Central memory CD4-positive, alpha-beta T cell (primary cell): Measurements from ENCODE around the gene TCF7L2.

Source experiments
- DNase-seq: peaks from one replicate; pipeline ENCODE4 v3.0.0; 2022

TCF7L2 gene

DNA sequence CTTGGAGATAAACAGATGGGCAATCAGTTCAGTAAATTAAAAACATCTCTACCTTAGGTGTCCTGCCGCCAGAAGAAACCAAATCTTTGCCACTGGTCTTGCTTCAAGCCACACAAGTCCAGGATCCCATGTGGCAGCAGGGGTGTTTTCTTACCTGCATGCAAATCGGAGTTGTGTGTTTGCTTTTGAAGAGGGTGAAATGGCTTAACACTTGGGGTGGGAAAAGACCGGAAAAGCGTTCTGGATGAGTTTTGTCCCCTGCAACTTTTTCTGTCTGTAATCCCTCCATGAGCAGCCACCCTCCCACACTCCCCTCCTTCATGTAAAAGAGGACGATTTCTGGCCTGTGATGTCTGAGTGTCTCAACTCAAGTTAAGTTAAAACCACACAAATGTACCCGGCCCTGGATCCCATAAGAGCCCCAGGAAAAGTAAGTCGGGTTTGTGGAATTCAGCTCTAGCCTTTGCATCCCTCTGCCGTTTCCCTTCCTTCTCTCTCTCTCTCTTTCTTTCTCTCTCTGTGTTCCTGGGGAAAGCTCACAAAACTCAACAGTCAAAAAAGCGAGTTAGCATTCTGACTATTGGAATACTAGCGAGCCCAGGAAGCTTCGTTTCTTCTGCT lies 178.5 kb downstream of the TCF7L2 start:
- no peak for DNase-seq

DNA sequence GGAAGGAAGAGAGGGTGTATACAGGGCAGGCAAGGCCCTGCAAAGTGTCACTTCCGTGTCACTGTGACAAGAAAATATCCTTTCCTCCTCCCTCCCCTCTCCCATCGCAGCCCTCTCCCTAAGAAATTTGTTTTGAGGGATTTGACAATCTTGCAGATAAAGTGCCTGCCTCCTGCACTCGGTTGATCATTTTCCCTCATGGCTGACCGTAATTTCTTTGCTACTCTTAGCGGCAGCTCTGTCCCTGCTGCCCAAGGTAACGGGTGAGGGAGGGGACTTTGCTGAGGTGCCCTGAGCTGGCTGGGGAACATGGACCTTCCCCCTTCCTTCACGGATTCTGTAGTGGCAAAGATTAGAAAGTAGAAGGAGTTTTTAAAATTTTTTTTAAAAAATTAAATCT lies 179.1 kb downstream of the TCF7L2 start:
- DNase-seq: no peak

DNA sequence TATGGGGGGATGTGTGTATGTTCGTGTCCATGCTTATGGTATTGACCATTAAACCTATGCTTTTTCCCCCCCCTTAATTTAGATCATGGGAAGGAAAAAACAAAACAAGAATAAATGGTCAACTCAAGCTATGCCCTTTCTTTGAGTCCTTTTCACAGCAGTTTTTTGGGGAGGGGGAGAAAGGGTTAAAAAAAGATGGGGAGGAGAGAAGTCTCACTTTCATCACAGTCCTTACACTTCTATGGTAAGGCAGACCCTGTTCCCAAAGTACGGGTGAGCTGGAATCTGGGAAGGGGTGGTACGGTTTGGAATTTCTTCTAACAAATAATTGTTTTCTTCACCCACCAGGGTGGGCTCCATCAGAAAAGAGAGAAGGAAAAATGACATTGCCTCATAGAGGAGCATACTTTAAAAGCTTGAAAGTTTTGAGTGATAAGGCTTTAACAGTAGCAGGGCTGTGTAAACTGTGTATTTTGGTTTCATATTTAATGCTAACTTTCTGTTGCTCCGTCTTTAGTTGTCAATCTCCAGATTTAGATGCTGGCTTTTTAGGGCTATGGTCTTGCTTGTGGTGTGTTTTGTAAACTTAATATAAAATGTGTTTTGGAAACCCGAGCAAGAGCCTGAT lies 180.1 kb downstream of the TCF7L2 start:
- DNase-seq: no peak

DNA sequence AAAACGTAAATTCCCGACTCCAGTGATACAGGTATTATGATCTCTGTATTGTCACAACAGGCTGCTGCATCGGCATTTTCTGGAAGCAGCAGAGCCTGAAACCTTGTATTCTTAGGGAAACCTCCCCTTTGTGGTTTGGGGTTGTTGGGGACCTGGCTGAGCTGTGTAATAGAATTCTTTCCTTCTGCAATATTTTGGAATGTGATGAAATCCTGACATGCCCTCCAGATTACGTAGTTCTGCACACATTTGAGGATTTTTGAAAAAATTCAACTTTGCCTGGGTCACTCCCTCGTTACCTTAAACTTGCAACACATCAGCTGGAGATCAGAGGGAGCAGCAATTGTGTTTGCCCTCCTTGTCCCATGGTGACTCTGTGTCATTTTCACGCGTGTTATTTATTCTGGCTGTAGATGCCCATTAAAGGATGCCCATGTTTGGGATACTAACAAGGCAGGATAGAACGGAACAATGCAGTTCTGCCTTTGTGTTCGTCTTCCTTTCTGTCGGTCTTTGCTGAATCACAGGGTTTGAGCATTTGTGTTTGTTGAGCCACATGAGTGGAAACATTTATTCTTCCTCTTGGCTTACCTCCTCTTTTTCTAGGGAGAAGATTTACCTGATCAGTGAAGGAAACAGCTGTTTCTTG lies 181.7 kb downstream of the TCF7L2 start:
- DNase-seq: no peak

DNA sequence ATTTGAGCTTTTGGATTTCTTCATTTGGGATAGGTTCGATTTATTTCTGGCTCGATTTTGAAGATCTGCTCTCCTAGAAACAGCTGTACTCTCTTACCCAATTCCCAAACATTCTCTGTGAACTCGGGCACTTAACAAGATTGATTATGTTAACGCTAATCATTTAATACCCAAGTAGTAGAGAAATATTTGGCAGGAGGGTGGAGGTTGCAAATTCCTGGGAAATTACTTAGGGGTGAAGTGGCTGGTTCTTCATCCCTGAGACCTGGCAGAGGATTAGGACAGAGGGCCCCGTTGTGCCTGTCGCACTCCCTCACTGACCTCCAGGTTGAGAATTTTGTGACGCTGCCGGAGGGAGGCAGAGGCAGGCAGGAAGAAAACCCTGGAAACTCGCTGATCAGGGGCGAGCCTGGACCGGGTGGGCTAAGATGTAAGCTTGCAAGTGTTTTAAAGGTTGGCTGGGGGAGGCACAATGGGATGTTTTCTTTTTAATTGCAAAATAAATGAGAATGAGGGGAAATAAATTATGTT lies 182.6 kb downstream of the TCF7L2 start:
- no peak for DNase-seq

DNA sequence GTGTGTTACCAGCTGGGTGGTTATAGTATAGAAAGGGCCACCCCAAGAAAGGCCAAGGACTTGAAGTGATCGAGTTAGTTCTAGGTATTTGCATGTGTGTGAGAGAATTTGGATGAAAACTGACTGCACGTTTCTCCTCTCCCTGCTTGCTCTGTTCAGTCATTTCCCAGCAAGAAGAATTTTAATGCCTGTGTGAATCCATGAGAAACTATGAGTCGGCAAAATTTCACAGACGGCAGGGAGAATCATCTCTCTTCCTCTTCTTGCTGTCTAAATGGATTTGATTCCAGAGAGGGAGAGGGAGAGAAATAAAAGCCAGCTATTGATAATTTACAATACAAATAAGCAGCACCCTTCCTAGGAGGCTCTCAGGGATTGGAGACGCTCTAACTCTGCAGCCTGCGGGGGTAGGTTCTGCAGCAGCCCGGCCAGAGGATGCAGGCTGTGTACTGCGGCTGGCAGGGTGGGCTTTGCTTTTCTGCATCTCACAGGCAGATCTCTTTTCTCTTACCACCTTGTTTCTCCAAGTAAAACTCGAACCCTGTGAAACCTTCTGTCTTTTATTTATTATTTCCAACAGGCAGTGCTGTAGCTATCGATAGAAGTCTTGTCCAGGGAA lies 183.6 kb downstream of the TCF7L2 start:
- no peak for DNase-seq

DNA sequence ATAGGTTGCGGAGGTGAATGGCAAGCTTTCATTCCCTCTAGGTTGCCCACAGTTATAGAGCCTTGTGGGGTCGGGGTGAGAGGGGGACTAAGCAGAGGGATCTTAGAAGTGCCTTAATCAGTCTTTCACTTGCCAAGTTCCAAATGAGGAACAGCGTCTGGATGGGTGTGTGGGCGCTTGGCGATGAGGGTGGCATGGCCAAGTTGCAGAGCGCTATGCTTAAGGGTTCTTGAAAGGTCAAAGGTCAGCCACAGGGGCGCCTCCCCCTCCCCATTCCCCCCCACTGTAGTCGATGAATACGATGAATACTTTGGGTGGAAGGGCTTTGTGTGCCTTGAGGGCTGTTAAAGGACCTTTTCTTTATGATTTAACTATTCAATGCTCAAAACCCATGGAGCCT lies 185.0 kb downstream of the TCF7L2 start:
- no peak for DNase-seq

DNA sequence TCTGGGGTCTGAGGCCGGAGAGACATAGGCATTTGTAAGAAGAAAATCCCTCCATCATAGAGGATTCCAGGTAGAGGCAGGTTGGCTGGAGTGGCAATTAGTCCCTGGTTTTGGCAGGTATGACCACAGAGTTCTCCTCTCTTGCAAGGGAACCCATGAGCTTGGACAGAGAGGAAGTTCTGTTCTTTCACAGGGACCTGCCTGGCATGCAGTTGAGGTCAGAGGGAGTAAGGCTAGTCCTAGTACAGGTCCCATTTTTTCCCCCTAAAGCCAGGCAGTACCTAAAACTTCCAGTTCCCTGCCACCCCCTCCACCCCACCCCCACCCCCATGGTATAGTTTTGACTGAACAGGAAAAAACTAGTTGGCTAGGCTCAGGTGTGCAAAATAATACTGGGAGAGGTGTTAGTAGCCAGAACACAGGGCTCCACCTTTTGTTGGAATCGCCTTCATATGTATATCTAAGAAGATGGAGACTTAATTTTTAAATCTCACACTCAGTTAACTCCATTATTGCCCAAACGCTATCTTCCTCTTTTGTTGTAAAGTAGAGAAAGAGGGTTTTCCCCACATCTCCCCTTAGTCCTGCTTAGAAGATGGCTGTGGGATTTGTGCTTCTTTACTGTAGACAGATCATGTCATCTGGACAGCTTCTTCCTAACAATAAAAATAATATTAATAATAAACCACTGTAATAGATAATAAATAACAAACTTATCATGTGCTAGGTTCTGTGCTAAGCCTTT lies 188.1 kb downstream of the TCF7L2 start:
- DNase-seq: no peak

DNA sequence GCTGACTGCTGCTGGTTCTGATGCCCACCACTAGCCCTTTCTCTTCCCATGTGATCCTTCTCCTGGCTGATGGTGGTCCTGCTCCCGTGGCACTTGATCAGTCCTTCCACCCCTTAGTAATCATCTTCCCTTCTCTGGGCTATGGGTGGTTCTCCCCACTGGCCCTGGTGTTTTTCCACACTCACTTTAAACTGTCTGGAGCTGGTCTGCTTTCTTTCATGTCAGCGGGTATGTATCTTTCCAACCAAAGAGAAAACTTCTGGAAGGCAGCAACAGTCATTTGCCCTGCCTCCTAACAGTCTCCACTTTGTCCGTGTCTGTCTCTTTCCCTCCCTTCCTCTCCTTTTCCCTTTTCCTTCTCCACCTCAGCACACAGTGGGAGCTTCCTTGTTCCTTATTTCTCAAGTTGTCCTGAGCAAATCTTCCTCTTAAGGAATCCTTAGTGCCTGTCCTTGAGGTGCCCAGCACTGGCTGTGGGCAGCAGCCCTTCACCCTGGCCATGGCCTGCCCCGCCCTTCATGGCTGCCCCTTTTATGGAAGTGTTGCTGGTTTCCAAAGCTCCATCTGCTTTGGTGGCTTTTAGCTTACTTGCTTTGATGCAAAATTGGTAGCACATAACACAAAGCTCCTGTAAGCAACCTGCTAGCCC lies 189.0 kb downstream of the TCF7L2 start:
- no peak for DNase-seq

DNA sequence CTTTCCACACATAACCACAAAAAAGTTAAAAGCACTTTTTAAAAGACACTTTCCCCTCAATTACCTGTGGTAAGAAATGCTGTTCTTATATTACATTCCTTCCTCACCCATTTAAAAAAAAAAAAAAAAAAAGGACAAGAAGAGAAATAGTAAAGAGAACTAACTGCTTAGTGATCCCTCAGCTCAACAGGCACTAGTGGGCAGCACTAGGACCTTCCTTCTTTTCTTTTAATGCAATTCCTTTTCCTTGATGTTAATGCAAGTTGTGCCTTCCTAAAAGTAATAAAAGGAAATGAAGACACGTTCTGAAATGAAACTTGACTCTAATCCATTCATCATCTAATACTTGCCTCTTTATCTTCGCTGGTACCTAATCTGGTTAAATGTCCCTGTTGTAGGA lies 189.7 kb downstream of the TCF7L2 start:
- no peak for DNase-seq

DNA sequence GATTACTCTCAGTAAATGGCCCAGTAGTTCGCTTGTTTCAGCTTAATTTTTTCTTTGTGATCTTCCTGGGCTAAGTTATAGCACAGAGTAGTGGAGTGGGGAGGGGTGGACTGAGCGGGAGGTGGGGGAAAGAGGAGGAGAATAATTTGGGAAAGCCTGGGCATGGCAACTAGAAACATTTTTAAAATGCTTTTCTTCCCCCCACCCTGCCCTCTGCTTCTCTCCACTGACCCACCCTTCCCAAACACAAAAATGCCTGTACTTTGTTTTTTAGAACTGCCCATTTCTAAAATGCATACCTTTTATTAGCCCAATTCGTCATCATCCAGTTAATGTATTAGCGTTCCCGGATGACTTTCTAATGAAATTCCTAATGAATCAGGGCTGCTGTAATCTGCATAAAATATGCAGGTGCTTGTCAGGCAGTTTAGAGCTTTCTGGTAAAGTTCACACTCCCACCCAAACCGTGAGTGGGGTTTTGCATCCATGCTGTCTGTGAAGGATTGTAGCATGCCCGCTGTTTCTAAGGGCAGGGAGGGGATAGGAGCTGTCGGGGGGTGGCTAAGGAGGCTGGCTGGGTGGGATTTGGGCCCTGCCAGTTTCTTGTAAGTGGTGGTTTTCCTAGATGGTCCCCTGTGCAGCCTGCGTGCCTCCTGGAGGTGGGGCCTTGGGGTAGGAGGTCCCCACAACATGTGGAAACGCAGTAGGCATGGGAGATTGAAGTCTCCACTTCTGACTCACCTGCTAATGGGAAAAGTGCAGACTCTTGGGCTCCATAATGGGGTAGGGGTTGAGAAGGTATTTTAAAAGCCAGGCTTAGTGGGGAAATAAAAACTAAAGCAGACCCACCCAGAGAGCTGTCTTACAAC lies 190.3 kb downstream of the TCF7L2 start:
- no peak for DNase-seq

DNA sequence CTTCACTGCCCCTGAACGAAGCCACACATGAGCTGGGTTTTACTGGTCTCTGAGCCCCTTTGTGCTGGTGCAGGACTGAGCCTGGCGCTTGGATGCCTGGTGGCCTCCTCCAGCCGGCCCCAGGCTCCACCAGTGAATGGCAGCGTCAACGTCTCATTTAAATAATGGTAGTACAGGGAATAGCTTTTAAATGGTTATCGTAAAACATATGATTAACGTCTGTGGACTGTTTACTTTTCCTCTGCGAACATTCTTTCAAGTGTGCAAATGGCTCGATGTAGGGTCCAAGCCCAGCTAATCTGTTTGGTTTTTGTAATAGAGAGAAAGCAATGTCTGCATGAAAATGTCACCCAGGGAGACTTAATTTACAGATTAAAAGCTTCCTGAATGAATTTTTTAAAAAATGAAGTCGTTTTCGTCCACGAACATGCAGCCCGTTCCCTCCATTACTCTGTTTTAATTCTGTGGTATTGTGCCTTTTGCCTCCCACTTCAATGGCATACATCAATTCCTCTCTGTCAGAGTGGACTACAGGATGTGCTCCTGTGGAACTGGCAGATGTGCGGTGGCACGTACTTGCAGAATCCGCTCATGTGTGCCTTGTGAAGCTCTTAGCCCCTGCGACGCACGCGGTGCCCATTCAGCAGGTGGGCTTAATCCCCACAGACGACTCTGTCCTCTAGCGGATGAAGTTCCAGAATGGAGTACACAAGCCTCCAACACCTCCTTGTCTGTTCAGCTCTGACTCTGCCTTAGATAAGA lies 192.7 kb downstream of the TCF7L2 start:
- no peak for DNase-seq

DNA sequence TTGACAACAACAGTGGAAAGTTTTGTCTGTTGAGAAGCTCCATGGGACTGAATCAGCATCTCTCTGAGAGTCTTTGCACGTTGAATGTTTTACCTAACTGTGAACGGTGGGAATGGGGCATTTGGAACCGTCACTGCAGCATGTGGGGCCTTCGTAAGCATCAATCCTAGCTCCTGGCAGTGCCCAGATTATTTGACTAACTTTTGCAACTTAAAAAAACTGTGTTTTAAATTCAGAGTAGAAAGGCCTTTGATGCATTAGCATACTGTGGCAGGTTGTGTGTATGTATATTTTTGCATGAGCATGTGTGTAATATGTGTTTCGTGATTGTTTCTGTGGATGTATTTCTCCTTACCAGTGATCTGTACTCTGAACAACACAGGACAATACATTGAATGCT lies 194.5 kb downstream of the TCF7L2 start:
- no peak for DNase-seq

DNA sequence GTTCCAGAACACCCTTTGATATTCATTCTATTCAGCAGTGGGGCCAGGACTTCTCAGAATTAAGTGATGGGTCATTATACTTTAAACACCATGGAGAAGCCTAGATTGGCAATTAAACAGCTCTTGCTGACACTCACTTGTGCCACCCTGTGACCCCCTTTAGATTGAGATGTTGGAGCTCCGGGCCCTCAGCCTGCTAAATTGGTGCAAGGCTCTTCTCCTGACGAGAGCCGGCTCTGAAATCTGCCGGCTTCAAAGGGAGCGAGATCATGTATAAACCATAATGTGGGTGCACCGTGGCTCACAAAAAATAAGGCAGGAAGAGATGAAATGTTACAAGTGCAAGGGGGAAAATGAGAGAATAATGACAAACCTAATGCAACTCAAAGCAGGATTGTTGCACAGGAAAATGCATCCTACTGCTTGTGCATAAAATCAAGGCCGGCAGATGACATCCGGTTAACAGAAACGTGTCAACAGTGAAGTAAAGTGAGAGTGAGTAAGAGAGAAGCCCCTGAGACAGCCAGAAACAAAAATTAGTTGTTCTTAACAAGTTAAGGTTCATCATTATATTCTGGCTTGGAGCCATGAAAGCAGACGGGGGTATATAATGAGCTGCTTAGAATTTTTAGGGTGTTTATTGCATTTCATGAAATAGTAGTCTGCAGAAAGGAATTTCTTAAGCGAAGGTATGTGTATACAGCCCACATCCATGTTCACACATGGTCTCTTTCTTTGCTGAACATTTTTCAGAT lies 198.2 kb downstream of the TCF7L2 start:
- DNase-seq: no peak

DNA sequence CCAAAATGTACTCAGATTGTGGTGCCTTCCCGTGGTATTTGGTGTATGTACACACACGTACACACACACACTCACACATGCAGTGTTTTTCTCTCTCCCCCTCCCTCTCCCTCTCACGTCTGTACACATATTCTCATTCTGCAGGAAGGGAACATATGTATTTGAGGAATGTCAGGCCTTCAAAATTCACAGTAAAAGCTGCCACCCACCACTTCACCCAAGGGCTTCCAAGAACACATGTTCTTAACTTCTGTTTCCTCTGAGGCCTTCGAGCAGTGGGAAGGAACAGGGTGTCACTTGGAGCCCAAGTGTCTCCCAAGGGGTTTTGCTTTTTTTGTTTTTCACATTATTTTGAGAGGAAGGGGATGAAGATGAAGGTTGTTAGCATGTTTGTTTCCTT lies 198.9 kb downstream of the TCF7L2 start:
- no peak for DNase-seq

DNA sequence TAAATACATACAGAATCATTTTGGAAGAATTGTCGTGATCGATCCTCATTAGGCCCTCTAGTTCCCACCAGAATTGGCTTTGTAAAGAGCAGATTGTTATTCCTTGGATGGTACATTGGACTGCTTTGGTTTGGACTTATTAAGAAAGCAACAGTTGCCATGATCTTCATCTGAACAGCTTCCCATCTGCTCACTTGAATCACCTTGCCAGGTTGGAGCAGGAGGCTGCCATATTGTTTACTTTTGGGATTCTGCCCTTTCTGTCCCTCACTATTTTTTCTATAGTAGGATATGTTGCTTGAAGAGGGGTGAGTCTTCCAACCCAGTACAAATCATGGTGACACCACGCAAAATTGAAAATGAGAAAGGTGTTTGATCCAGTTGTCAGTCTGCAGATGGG lies 199.6 kb downstream of the TCF7L2 start:
- DNase-seq: no peak

DNA sequence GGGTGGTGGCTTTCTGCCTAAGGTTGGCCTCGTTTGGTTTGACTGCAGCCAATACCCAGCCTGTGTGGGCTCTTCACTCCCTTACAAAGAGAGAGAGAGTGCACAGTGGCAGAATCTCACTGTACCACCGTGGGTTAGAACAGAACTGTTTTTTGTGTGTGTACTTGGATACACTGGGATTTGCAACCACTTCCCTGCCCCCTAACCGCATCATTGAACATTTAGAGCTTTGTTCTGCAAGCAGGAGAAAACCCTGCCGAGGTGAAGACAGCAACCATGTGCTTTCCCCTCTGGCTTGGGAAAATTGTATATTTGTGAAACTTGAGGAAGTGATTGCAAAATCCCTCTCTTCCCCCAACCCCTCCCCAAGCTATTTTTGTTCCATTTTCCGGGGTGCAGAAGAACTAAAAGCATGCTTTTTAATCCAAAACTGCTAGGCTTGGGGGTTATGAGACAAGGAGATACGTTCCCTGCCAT lies 201.2 kb downstream of the TCF7L2 start:
- DNase-seq: no peak

DNA sequence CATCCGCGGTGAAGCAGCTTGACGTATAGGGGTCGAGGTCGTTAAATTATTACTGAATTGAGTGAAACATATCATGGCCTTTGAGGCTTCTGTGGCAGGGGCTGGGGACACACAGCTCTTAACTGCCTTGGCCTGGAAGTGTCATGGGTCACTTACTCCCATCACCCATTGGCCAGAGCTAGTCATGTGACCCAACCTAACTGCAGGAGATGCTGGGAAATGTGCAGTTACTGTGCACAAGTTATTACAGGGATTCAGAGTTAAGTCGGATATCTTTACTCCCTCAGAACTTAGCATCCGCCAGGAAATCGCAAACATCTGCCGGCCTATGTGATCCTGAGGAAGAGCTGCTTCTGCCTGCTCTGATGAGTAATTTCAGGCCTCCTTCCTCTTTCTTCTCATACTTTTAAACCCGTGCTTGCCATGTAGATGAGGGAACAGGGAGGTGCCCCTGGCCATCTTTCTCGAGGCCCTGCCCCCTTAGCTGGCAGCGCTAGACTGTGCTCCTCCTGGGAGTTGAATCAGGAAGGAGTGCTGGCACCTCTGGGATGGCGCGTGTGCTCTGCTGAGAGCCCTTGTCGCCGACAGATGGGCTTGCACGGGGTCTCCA lies 203.6 kb downstream of the TCF7L2 start:
- DNase-seq: no peak

DNA sequence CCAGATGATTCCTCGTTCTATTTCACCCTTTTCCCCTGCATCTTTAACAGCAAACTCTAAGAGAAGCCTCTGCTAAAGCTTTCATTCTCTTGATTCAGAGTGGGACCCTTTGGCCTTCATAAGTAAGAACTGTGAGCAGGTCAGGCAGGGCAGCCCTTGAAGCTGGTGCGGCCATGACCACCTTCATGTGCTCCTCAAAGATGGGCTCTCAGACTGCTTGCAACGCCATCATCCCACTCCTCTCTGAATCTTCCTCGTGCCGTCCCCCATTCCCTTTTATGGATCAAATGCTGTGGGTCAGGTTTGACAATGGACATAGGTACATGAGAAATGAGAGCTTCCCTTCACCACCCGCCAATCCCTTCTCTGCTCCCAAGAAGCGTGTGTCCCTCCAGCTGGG lies 207.4 kb downstream of the TCF7L2 start:
- no peak for DNase-seq
